Activated naive CD8-positive, alpha-beta T cell treated with anti-CD3 and anti-CD28 coated beads, Interleukin-2, amount 50 U/mL, for 24 hours (primary cell): Measurements from ENCODE around the gene DAAM2.

Source experiments
- ATAC-seq: fragments of 150-1000 bp; cut with Tn5 transposase; one replicate; pipeline ENCODE4 v1.10.0; 2021
- DNase-seq: peaks from one replicate; pipeline ENCODE4 v3.0.0; 2021
- H3K27ac Mint-ChIP-seq: one replicate; pipeline ENCODE4 v1.8.0; 2021; ENCODE audit warnings: mild to moderate bottlenecking, mixed read lengths
- H3K27me3 Mint-ChIP-seq: one replicate; pipeline ENCODE4 v1.8.0; 2021; ENCODE audit warnings: mixed read lengths
- H3K36me3 Mint-ChIP-seq: one replicate; pipeline ENCODE4 v1.8.0; 2021; ENCODE audit warnings: low read depth, mixed read lengths
- H3K4me1 Mint-ChIP-seq: one replicate; pipeline ENCODE4 v1.8.0; 2021; ENCODE audit warnings: mixed read lengths
- H3K4me3 Mint-ChIP-seq: one replicate; pipeline ENCODE4 v1.8.0; 2021; ENCODE audit warnings: mild to moderate bottlenecking, moderate library complexity, mixed read lengths
- H3K9me3 Mint-ChIP-seq: one replicate; pipeline ENCODE4 v1.8.0; 2021; ENCODE audit warnings: mixed read lengths

DAAM2 gene

DNA sequence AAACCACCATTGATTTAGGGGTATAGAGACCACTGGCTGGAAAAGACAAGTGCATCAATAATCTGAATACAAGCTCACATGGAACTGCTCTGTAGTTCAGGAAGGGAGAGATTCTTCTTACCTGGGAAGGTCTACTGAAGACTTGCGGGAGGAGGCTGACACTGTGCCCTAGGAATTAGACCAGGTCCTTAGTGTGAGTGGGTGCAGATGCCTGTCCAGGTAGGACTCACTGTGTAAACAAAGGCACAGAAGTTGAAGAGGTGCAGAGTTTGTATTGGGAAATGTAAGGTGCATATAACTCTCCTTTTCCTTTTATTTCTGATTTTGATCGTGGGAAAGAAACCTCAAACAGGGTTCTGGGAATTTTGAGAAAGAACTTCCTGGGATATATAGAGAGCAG lies 66.8 kb downstream of the DAAM2 start:
- no peak overlapping the region for H3K27ac Mint-ChIP-seq
- peaks cover 5% of the 10 kb centered on the region for H3K27me3 Mint-ChIP-seq
- no peaks in the 10 kb centered on the region for H3K36me3 Mint-ChIP-seq
- DNase-seq (no peak), ATAC-seq (no peak)
- no peaks in the 10 kb centered on the region for H3K4me1 Mint-ChIP-seq
- H3K9me3 Mint-ChIP-seq, result no peaks in the 10 kb centered on the region
- H3K4me3 Mint-ChIP-seq, result no peak overlapping the region

DNA sequence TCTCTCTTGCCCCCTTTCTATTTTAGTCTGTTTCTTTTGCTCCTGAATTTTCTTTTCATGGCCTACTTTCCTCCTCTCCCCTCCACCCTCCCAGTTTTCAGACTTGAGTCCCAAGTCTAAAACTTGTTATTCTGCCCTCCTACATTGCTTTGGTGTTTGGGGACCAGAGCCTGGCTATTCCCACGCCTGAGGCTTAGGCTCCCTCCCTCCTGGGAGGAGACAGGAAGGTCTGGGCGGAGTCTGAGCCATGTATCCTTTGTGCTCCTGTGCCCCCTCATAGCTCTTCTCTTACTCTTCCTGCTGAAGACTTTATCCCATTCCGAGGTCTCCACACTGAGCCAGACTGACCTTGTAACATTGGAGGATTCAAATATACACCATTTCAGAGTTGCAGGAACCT lies 69.5 kb downstream of the DAAM2 start:
- DNase-seq, result no peak
- no peak overlapping the region for H3K4me3 Mint-ChIP-seq
- no peak overlapping the region for H3K27ac Mint-ChIP-seq
- ATAC-seq, result no peak
- H3K9me3 Mint-ChIP-seq, result no peaks in the 10 kb centered on the region
- H3K4me1 Mint-ChIP-seq, result no peaks in the 10 kb centered on the region
- no peaks in the 10 kb centered on the region for H3K36me3 Mint-ChIP-seq
- peaks cover 1% of the 10 kb centered on the region for H3K27me3 Mint-ChIP-seq

DNA sequence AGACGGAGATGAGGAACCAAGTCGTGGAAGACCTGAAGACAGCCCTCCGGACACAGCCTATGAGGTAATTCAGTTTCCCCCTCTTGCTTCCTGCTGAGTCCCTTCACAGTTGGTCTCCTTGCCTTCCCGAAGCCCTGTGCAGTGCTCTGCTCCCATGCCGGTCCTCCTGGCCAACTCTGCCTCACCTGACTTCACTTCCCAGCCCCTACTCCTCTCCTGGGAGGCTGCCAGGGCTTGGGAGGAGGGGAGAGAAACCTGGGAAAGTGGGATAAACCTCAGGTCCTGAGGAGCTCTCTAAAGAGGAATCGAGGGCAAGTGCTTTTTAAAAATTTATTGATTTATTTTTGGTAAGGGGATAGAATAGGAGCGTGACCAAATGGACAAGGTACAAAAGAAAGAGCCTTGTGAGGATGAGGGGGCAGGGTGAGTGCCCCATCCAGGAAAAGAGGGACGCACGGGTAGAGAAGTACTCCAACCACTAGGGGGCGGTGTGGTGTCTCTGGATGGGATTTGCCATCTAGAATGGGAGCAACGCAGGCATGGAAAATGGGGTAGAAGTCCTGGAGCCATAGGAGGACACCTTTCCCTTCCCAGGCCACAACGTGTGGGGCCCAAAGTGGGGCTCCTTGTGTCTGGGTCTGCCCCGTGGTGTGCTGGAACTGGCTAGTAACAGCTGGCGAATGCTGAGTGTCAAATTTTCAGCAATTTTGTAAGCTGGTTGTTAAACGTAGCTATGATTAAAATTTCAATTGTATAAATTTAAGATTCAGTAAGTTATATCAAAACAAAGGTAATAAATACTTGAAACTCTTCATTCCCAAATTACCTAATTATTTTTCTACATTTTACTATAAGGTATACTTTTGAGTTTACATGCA lies 73.1 kb downstream of the DAAM2 start:
- peaks cover 3% of the 10 kb centered on the region for H3K27me3 Mint-ChIP-seq
- no peak overlapping the region for H3K4me3 Mint-ChIP-seq
- no peaks in the 10 kb centered on the region for H3K4me1 Mint-ChIP-seq
- H3K36me3 Mint-ChIP-seq, result no peaks in the 10 kb centered on the region
- no peak for ATAC-seq
- DNase-seq, result peak; percentile 79
- no peaks in the 10 kb centered on the region for H3K9me3 Mint-ChIP-seq
- no peak overlapping the region for H3K27ac Mint-ChIP-seq

DNA sequence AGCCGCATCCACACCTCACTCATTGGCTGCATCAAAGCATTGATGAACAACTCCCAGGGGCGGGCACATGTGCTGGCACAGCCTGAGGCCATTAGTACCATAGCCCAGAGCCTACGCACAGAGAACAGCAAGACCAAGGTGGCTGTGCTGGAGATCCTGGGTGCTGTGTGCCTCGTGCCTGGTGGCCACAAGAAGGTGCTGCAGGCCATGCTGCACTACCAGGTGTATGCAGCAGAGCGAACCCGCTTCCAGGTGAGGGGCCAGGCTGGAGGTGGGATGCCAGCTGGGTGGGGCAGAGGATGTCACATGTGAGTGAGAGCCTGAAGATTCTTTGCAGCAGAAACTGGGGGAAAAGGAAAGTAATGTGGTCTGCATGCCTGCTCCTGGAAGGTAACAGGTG lies 75.4 kb downstream of the DAAM2 start:
- H3K9me3 Mint-ChIP-seq, result no peaks in the 10 kb centered on the region
- H3K4me3 Mint-ChIP-seq, result no peak overlapping the region
- peaks cover 3% of the 10 kb centered on the region for H3K27me3 Mint-ChIP-seq
- DNase-seq (no peak), ATAC-seq (no peak)
- no peak overlapping the region for H3K27ac Mint-ChIP-seq
- no peaks in the 10 kb centered on the region for H3K4me1 Mint-ChIP-seq
- H3K36me3 Mint-ChIP-seq, result no peaks in the 10 kb centered on the region

DNA sequence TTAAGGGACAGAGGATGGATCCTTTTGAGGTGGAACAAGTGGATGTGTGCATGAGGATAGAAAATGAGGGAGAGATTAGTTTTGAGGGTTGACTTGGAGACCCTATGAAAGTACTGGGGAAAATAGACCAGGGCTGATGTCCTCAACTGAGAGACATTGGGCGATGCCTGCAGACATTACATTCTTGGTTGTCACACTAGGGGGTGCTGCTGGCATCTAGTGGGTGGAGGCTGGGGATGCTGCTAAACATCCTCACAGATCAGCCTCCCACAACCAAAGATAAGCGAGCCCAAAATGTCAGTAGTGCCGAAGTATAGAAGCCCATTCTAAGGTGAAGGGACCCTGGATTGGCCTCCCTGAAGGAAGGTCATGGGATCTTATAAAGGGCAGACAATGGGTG lies 78.8 kb downstream of the DAAM2 start:
- ATAC-seq (no peak), DNase-seq (no peak)
- Mint-ChIP-seq H3K4me3 (no peak overlapping the region), H3K36me3 (no peaks in the 10 kb centered on the region), H3K9me3 (no peaks in the 10 kb centered on the region), H3K4me1 (no peaks in the 10 kb centered on the region), H3K27ac (no peak overlapping the region), H3K27me3 (peaks cover 2% of the 10 kb centered on the region)

DNA sequence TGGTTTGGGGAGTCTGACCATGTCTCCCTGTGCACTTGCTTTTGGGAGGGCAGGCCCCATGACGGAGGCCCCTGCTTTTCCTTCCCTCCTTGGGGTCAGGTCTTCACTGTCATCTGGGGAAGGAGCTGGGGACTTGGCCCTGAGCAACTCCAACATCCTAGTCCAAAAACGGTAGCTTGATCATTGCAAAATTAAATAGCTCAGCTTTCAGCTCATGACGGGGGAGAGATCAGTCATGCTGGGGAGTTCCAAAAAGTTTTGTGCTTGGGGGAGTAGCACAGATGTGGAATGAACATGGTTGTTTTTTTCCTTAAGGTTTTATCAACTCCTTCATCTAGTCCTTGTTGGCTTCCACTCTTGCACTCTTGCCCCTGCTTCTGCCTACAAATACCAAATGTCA lies 81.3 kb downstream of the DAAM2 start:
- ATAC-seq (no peak), DNase-seq (no peak)
- Mint-ChIP-seq H3K4me3 (no peak overlapping the region), H3K36me3 (no peaks in the 10 kb centered on the region), H3K27me3 (peaks cover 2% of the 10 kb centered on the region), H3K27ac (no peak overlapping the region), H3K4me1 (no peaks in the 10 kb centered on the region), H3K9me3 (no peaks in the 10 kb centered on the region)

DNA sequence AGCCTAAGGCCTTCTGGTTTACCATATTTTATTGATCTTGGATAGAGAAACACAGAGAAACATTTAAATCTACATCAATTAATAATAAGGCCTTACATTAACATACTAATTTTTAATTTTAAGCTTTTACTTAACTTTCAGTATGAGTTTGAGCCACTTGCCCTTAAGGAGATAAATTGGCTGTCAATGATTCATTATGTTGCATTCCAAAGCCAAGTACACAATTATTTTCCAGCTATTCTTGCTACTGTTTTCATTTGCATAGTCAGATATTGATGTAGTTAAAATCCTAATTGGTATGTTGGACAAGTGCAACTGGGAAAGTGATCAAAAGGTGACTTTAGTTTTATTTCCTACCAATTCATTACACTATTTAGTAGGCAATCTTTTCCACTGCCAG lies 83.9 kb downstream of the DAAM2 start:
- H3K4me3 Mint-ChIP-seq, result no peak overlapping the region
- no peaks in the 10 kb centered on the region for H3K9me3 Mint-ChIP-seq
- H3K27ac Mint-ChIP-seq, result no peak overlapping the region
- no peak for ATAC-seq
- no peaks in the 10 kb centered on the region for H3K27me3 Mint-ChIP-seq
- H3K4me1 Mint-ChIP-seq, result no peaks in the 10 kb centered on the region
- DNase-seq, result no peak
- no peaks in the 10 kb centered on the region for H3K36me3 Mint-ChIP-seq

DNA sequence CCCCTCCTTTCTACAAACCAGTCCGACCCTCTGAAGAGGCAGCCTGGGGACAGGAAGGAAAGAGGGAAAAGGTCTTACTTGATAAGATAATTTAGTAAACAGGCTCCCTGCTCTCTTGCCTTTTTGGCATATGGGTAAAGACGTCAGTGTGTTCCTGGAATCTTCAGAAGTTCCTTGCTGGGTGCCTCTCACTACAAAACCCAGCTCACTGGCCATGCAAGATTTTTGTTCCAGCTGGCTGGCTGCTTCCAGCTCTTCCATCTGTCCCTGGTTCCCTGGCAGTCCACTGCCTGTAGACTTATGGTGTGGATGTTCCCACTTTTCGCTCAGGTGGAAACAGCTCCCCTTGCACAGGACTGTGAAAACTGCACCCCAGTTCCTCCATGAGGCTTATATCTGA lies 84.7 kb downstream of the DAAM2 start:
- Mint-ChIP-seq H3K4me3 (no peak overlapping the region), H3K9me3 (no peaks in the 10 kb centered on the region), H3K36me3 (no peaks in the 10 kb centered on the region), H3K4me1 (no peaks in the 10 kb centered on the region), H3K27ac (no peak overlapping the region), H3K27me3 (no peaks in the 10 kb centered on the region)
- ATAC-seq (no peak), DNase-seq (no peak)

DNA sequence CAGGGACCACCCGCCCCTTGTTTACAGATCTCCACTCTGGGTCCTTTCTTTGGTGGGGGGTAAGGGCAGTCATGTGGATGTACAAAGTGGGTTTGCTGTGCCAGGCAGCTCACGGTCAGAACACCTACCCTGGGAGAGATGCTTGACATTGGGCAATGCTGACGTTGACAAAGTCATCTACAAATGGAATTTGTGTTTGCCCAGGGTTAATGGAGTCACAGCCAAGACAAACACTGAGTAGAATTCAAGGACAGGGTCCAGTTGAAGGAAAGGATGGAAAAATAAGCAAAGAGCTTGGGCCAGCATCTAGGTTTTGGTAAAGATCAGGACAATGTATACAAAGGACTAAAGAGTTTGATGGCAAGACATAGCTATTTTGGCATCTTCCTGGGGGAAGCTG lies 87.4 kb downstream of the DAAM2 start:
- Mint-ChIP-seq H3K36me3 (no peaks in the 10 kb centered on the region), H3K4me3 (no peak overlapping the region), H3K27me3 (no peaks in the 10 kb centered on the region), H3K27ac (no peak overlapping the region), H3K9me3 (no peaks in the 10 kb centered on the region), H3K4me1 (no peaks in the 10 kb centered on the region)
- DNase-seq (no peak), ATAC-seq (no peak)

DNA sequence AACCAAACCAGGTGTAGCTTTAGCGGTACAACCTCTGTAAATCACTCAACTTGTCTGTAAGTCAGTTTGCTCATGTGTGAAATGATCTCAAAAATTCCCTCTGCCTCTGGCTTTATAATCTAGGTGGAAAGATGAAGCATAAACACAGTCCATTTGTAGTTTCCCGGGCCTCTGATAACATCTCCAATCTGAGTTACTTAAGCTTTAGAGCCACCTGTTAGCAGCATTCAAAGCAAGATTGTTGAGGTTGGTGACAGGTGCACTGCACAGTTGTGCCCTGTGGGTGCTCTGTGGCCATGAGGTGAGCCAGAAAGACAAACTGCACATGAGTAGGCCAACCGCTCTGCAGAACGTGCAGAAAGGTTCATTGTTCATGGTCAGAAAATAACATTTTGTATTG lies 88.4 kb downstream of the DAAM2 start:
- H3K9me3 Mint-ChIP-seq, result no peaks in the 10 kb centered on the region
- H3K36me3 Mint-ChIP-seq, result no peaks in the 10 kb centered on the region
- H3K4me1 Mint-ChIP-seq, result no peaks in the 10 kb centered on the region
- H3K27me3 Mint-ChIP-seq, result no peaks in the 10 kb centered on the region
- no peak overlapping the region for H3K27ac Mint-ChIP-seq
- DNase-seq (no peak), ATAC-seq (no peak)
- H3K4me3 Mint-ChIP-seq, result no peak overlapping the region

DNA sequence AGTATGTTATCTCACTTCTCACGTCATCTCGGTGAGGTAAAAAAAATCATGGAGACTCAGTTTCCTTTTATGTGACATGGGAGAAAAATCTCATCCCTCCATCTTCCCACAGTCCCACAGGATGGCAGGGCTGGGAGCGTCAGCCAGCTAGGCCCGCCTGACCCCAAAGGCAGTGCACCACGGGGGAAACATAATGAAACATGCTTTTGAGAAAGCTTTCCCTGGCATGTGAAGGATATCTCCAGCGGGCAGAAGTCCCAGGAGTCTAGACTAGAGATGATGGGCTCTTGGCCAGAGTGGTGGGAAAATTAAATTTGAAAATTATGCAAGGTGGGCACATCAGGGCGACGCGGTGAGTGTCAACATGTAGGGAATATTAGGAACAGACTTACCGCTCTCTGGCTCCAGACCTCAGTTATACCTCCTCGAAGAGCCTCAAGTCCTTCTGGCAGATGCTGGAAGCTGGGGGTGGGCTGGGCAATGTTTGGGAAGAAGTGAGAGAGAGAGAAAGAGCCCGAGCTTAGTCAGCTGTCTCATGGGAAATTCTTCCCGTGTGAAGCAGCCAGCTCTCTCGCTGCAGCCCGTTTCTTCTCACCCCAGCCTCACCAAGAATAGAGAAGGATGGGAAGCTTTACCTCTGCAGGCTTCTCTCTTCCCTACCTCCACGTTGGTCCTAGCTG lies 89.8 kb downstream of the DAAM2 start:
- no peak for DNase-seq
- H3K4me1 Mint-ChIP-seq, result no peaks in the 10 kb centered on the region
- H3K4me3 Mint-ChIP-seq, result no peak overlapping the region
- no peaks in the 10 kb centered on the region for H3K27me3 Mint-ChIP-seq
- no peaks in the 10 kb centered on the region for H3K36me3 Mint-ChIP-seq
- H3K27ac Mint-ChIP-seq, result no peak overlapping the region
- no peaks in the 10 kb centered on the region for H3K9me3 Mint-ChIP-seq
- ATAC-seq, result no peak

DNA sequence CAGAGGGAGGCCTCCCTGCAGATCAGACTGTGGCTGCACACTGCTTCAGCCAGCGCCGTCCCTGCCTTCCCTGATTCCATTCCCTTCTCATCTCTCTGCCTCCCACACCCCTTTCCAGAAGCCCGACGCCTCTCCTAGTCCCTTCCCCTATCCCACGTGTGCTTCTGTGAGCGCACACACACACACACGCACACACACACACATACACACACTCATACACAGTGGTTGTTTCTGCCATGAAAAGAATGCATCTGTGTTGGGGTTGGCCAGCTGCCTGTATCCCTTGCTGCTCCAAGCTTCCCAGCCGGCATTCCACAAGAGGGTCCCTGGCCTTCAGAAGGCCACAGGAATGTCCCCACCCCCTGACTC lies 90.3 kb downstream of the DAAM2 start:
- no peak for DNase-seq
- Mint-ChIP-seq H3K9me3 (no peaks in the 10 kb centered on the region), H3K4me3 (no peak overlapping the region), H3K4me1 (no peaks in the 10 kb centered on the region), H3K27ac (no peak overlapping the region), H3K36me3 (no peaks in the 10 kb centered on the region), H3K27me3 (no peaks in the 10 kb centered on the region)
- ATAC-seq, result no peak

DNA sequence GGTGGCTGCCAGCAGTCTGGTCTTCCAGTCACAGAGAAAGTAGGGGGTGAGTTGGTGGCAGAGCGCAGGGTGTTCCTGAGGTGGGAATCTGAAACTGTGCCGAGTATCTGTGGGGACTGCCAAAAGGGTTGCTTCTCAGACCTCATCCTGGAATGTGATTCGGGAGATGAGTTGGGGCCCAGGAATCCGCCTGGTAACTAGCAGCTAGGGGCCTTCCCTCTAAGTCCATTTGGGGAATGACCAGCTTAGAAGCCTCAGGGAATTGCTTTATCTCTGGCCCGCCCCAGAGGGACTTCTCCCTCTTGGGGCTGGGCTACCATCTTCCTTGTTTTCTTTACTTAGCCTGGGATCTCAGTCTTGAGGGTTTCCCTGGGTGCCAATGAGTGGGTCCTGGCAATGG lies 92.5 kb downstream of the DAAM2 start:
- no peak overlapping the region for H3K27ac Mint-ChIP-seq
- H3K36me3 Mint-ChIP-seq, result no peaks in the 10 kb centered on the region
- H3K4me3 Mint-ChIP-seq, result no peak overlapping the region
- no peaks in the 10 kb centered on the region for H3K4me1 Mint-ChIP-seq
- H3K9me3 Mint-ChIP-seq, result no peaks in the 10 kb centered on the region
- peaks cover 2% of the 10 kb centered on the region for H3K27me3 Mint-ChIP-seq
- ATAC-seq (no peak), DNase-seq (no peak)

DNA sequence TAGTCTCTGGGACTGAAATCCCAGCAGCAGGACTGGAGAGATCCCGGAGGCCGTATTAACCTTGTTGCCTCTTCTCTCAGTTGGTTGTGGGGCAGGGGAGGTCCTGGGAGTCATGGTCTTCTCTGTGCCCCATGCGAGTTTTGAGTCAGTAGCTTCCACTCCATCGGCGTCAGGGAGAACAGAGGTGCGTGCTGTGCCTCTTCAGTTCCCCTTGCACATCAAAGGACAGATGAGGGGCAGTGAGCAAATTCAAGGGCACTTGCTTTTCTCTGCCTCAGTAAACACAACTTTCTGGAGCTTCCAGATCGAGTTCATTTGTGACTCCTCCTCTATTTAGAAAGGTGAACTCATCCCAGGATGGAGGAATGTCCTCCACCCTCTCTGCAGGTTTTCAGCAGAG lies 93.5 kb downstream of the DAAM2 start:
- H3K9me3 Mint-ChIP-seq, result no peaks in the 10 kb centered on the region
- no peaks in the 10 kb centered on the region for H3K36me3 Mint-ChIP-seq
- H3K4me3 Mint-ChIP-seq, result no peak overlapping the region
- H3K27me3 Mint-ChIP-seq, result peaks cover 2% of the 10 kb centered on the region
- no peaks in the 10 kb centered on the region for H3K4me1 Mint-ChIP-seq
- no peak overlapping the region for H3K27ac Mint-ChIP-seq
- ATAC-seq, result no peak
- no peak for DNase-seq

DNA sequence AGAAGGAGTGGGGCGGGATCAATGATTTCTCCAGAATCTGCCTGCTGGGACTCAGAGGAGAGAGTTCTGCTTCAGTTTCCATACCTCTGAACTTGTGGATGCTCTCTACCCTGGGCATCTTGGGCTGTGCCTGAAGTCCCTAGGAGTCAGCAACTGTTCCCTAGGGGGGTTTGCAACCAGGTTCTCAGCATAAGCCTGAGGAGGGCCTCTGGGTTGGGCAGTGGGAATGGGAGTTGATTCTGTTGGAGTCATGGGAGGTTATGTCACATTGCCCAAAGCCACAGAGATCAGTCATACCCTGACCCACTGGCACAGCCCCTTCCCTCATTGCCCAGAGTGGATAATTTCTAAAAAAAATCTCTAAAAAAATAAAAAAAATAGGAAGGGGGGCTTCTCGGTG lies 94.7 kb downstream of the DAAM2 start:
- Mint-ChIP-seq H3K36me3 (no peaks in the 10 kb centered on the region), H3K4me1 (no peaks in the 10 kb centered on the region)

More for the DNA sequence above, 94.7 kb downstream of the DAAM2 start:
- no peak overlapping the region for H3K27ac Mint-ChIP-seq
- ATAC-seq, result no peak
- peaks cover 2% of the 10 kb centered on the region for H3K27me3 Mint-ChIP-seq
- DNase-seq, result no peak
- no peaks in the 10 kb centered on the region for H3K9me3 Mint-ChIP-seq
- no peak overlapping the region for H3K4me3 Mint-ChIP-seq
